GM19238 (cell line): ENCODE results near the gene SORBS2.

Experiments used
- DNase-seq: peaks from one replicate; pipeline ENCODE4 v3.0.0; 2011; ENCODE audit warnings: low spot score; ENCODE audit not compliant: insufficient read length

Gene SORBS2

GRCh38 chr4:185682236-185682635 is 129.8 kb downstream of the SORBS2 start:
- no peak for DNase-seq

DNA sequence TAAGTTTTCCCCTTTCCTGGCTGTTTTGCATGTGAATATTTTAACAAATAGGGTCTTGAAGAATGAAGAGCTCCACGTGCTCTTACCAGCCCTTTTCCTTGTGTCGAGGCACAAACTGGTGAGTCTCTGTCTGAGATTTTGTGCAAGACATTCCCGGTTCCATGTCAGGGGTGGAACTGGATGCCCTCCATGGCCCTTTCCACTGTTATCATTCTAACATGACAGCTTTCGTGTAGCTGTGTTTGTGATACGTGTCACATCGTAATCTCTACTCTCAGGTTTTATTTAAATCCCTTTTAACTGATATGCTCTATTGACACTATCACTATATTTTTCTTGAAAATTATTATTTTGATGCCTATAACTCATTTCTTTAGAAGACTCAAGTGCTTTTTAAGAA is 130.4 kb downstream of the SORBS2 start:
- DNase-seq, result no peak

DNA sequence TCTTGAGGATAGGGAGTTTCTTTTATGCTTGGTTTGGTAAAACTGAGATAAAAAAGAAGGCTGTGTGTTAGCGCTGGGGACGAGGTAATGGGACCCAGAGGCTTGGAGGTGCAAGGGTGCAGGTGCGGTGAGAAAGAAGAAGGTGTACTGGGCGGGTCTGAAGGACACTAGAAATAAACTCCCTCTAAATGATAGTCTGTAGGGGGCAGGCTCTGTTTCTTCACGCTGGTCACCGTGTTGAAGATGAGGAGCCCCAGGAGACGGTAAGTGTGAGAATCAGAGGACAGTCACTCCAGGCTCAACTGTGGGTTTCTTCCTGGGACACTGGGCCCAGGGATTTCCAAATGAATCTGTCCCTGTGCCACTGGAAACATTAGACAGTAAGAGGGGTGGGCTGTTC is 131.4 kb downstream of the SORBS2 start:
- DNase-seq, result no peak

DNA sequence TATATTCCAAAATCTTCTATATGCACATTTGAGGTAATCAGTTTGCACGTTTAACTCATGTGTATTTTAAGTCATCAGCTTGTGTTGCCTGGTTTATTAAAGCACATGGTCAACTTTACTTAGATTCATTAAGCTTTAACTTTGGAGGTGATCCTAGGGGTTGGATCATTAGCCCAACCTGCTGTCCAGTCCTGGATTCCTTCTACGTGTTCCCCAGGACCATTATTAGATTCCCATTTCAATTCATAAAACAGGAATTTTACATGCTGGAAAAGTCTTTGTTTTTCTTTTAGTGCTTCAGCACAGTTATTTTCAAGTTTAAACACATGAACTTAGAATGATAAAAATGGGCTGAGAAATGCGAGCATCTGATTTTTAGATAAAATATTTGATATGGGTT is 132.5 kb downstream of the SORBS2 start:
- no peak for DNase-seq

- DNase-seq, result no peak
Measured at GRCh38 chr4:185677637-185678314, 134.2 kb downstream of the SORBS2 start.

DNA sequence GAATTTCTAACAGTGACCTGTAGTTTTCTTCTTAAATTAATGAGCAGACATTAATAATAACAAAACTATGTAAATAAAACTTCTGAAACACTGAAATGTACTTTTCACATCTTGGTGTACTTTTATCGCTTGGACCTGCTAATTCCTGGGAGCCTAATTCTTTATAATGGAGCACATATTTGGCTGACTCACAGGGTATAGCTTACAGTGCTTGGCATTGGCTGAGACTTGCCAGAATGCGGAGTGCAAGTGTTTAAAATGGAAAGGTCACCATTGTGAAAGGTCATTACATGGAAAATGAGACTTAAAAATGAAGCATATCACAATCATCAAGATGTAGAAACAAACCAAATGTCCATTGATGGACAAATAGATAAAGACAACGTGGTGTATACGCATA is 139.4 kb downstream of the SORBS2 start:
- DNase-seq, result no peak

DNA sequence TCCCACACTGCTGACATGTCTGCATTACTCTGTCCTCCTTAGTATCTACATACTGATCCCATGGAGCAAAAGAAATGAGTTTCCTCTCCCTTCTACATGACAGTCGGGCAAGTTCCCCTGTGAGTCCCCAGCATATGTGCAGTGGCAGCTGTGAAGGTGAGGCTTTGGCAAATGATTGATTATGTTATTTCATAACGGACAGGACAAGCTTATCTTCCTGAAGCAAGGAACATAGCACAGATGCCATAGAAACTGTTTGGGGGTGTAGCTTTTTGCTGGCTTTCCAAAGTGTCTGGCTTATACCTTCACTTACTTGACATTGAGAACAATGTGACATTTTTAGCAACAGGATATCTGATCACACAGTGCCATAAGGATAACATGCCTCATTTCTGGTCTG is 139.8 kb downstream of the SORBS2 start:
- no peak for DNase-seq

DNA sequence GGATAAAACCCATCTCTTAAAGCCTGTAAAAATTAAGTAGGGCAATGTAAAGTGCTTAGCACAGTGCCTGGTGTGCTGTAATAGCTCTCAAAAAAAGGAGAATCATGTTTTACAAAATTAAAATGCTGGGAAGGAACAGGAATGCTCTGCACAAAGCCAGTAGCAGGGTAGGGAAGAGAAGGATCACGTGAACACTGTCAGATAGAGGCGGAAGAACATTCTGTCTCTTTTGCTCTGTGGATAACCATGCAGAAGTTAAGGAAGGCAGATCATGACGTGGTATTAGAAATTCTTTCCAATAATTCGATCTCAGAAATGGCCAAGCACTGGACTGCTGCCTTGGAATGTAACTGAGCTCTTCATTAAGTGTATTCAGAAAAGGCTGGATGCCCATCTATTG is 140.5 kb downstream of the SORBS2 start:
- DNase-seq, result no peak

- no peak for DNase-seq
Measured at GRCh38 chr4:185671066-185671465, 140.9 kb downstream of the SORBS2 start.

GRCh38 chr4:185669288-185669687 is 142.7 kb downstream of the SORBS2 start:
- no peak for DNase-seq

- no peak for DNase-seq
Measured at GRCh38 chr4:185666156-185666555, 145.8 kb downstream of the SORBS2 start.

GRCh38 chr4:185665655-185666054 is 146.3 kb downstream of the SORBS2 start:
- no peak for DNase-seq

GRCh38 chr4:185664481-185664880 is 147.5 kb downstream of the SORBS2 start:
- no peak for DNase-seq

GRCh38 chr4:185662030-185662778 is 149.8 kb downstream of the SORBS2 start:
- no peak for DNase-seq

DNA sequence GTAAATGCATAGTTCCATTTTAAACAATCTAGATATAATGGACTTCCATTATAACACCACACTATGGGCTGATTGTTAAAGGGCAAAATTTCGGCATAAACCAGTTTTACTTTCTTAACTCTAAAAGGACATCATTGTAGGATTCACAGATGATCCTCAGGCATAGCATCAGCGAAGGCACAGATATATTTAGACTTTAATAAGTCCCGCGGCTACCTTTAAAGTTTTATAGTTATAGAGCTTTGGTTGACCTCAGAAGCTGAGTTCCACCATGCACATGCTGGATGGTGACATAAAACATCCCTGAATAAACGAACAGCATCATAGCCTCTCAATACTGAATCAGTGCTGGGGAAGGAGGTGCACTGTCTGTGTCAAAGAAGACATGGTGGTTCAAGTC is 151.7 kb downstream of the SORBS2 start:
- DNase-seq, result no peak

GRCh38 chr4:185657699-185658098 is 154.3 kb downstream of the SORBS2 start:
- no peak for DNase-seq

DNA sequence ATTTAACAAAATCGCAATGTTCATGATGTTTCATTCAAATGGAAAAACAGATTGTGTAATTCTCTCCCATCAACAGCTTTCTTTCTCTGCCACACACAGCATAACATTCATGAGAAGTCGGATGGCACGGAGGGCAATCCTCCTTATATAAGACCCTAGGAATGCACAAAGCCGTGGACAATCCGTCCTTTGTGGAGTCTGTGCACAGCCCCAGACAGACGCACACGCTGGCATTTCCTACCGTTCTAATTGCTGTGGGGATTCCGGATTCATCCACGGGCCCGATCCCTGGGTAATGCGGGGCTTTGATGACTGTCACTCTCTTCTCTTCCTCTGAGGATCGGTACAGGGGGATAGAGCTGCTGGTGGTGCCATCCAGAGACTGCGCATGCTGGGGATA is 154.8 kb downstream of the SORBS2 start:
- DNase-seq, result no peak

DNA sequence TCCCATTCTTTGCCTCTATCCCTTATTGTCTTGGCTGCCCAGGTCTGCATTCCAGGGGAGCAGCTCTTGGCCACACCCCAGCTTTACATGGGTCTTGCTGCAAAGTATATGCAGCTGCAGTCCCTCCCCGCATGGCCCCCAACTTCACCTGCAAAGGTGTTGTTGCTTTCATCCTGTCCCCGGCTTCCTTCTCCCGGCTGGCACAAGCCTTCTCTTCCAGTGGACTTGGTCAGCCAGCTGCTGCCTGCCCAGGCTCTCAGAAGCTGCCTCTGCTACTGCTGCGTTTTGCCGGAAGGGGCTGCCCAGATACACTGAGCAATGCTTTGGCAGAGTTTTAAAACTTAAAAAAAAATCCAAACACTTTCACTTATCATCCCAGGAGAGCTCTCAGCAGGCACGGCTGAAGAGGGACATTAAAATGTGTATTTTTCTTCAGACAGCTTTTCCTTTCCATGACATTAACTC is 155.5 kb downstream of the SORBS2 start:
- DNase-seq, result no peak

DNA sequence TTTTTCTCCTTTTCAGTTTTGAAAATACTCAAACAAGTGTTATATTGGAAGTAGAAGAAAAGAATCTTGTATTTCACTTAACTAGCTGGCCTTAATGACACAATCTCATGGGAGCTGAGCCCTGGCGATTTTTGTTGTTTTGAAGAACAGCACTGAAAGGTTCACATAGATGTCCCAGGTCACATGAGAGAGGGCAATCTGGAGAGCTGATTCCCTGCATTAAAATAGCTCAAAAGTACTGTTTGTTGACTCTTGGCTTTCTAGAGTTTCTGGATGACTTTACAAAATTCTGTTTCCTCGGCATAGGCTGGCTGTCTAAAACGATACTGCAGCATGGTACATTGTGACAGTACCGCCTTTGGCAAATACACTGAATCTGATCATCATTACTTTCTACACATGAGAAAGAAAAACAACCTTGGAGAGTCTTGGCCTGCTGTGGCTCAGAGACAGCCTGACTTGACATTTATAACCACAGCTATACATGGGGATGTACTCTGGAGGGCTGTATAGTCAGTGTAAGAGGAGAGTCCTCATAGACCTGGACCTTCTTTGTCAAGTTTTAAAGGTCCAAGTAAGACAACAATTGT is 156.9 kb downstream of the SORBS2 start:
- DNase-seq, result no peak

DNA sequence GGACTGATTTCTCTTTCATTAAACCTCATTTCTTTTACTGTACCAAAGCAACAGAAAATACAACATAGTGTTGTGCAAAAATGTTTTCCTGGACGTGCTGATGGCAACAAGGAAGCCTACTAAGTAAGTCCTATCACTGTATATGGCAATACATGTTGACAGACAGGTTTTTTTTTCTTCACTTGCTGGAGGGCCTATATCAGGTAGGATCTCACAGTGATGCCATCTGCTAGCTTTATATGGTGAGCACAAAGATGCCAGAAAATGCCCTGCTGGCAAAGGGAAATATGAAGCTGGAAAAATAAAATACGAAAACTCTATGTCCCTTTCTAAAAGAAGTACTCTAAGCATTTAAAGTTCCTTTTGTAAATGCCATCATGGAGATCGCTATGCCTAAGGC is 157.7 kb downstream of the SORBS2 start:
- no peak for DNase-seq

- no peak for DNase-seq
Measured at GRCh38 chr4:185651851-185652250, 160.1 kb downstream of the SORBS2 start.

DNA sequence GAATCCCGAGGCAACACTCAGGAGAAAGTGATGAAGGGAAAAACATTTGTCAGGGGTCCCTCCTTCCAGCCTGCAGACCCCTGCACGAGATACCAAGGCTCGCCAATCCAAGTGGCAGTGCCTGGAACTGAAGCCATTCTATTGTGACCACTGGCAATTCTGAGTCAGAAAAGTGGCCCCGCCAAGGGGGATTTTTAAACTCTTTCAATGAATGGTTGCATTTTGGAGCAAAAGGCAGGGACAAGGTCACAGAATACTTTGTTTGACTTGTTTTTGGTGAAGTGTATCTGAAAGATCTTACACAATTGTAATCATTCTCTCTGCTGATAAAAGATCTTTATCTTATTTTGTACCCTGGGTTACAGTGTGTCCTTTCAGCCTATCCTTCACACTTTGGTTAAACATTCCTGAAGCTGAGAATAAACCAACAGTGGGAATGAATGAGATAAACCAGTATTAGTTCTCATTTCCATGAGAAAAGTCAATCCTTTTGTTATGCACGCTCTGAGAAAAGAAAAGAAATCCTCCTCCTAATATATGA is 160.8 kb downstream of the SORBS2 start:
- DNase-seq, result no peak
